Stimulated activated CD4-positive, alpha-beta T cell treated with anti-CD3 and anti-CD28 coated beads, Interleukin-12 subunit alpha, Interleukin-12 subunit beta, amount 100 ng/mL, for 24 hours (primary cell): ENCODE data around the gene CR1.
"Not testable (repeated sequence)": the region's sequence is repeated elsewhere in the genome, so short reads cannot be mapped to it uniquely, and the experiment has no call there.

Experiments
- DNase-seq, 2 experiments: peaks; one replicate each; pipeline ENCODE4 v3.0.0-alpha.2; 2020; ENCODE audit warnings: low read depth in 2 of 2

CR1 gene

GRCh38 chr1:207581496-207582153 lies 85.7 kb downstream of the CR1 start:
- DNase-seq = no peak

- DNase-seq = not testable (repeated sequence)
These were observed 93.5 kb downstream of the CR1 start for GRCh38 chr1:207589506-207589905.

GRCh38 chr1:207591205-207591604 lies 95.2 kb downstream of the CR1 start:
- not testable (repeated sequence) for DNase-seq

GRCh38 chr1:207594095-207594494 lies 98.1 kb downstream of the CR1 start:
- DNase-seq = not testable (repeated sequence)

GRCh38 chr1:207603777-207604176 lies 107.8 kb downstream of the CR1 start:
- no peak for DNase-seq

GRCh38 chr1:207605444-207606361 lies 109.7 kb downstream of the CR1 start:
- no peak for DNase-seq

GRCh38 chr1:207606362-207606755 lies 110.4 kb downstream of the CR1 start:
- DNase-seq = no peak

GRCh38 chr1:207612762-207613161 lies 116.8 kb downstream of the CR1 start:
- DNase-seq = no peak

GRCh38 chr1:207619871-207620542 lies 124.0 kb downstream of the CR1 start:
- DNase-seq = no peak

- no peak for DNase-seq
These were observed 124.6 kb downstream of the CR1 start for GRCh38 chr1:207620543-207620893.

- not testable (repeated sequence) for DNase-seq
These were observed 129.6 kb downstream of the CR1 start for GRCh38 chr1:207625504-207626071.

- no peak for DNase-seq
These were observed 131.0 kb downstream of the CR1 start for GRCh38 chr1:207626972-207627337.

GRCh38 chr1:207627496-207627895 lies 131.5 kb downstream of the CR1 start:
- DNase-seq = no peak

- DNase-seq = no peak
These were observed 132.8 kb downstream of the CR1 start for GRCh38 chr1:207628776-207629175.

- no peak for DNase-seq
These were observed 135.2 kb downstream of the CR1 start for GRCh38 chr1:207631137-207631536.

- no peak for DNase-seq
These were observed 137.3 kb downstream of the CR1 start for GRCh38 chr1:207633226-207633625.

- DNase-seq = not testable (repeated sequence)
These were observed 137.8 kb downstream of the CR1 start for GRCh38 chr1:207633699-207634289.

- DNase-seq = not testable (repeated sequence)
These were observed 138.3 kb downstream of the CR1 start for GRCh38 chr1:207634293-207634692.

GRCh38 chr1:207635569-207636186 lies 139.7 kb downstream of the CR1 start:
- not testable (repeated sequence) for DNase-seq

- DNase-seq = not testable (repeated sequence)
These were observed 142.7 kb downstream of the CR1 start for GRCh38 chr1:207638487-207639145.

GRCh38 chr1:207639362-207639761 lies 143.4 kb downstream of the CR1 start:
- DNase-seq = not testable (repeated sequence)
